ENCODE results near the gene UBA1.

GRCh38 chrX:47243351-47243750, 49.7 kb downstream of the UBA1 start:
- TF ChIP-seq CTCF (optimal IDR thresholded peaks at IDR 0.05 in 1 of 3, IDR thresholded peaks at IDR 0.05 in 1 of 3, conservative IDR thresholded peaks at IDR 0.05 in 1 of 3; ENCODE audit: extremely low read depth in 1 of 3, insufficient read depth in 2 of 3, low read length in 3 of 3), result no peak
- no peak for TF ChIP-seq EZH2 (IDR thresholded peaks at IDR 0.05; ENCODE audit: low read length)
